Non-pigmented ciliary epithelial cell (primary cell): ENCODE data around the gene MSX2.

Source experiments
- DNase-seq: peaks from one replicate; pipeline ENCODE4 v3.0.0-alpha.2; 2010; ENCODE audit warnings: low read depth

MSX2 gene

GRCh38 chr5:174718880-174719610 lies 5.3 kb upstream of the MSX2 start:
- DNase-seq: no peak

- DNase-seq: no peak
Observed at GRCh38 chr5:174719793-174720611, 4.4 kb upstream of the MSX2 start.

GRCh38 chr5:174720612-174721529 lies 3.5 kb upstream of the MSX2 start:
- no peak for DNase-seq

GRCh38 chr5:174721530-174722432 lies 2.6 kb upstream of the MSX2 start:
- no peak for DNase-seq

- no peak for DNase-seq
Observed at GRCh38 chr5:174722500-174722899, 1.9 kb upstream of the MSX2 start.

GRCh38 chr5:174723315-174723978 lies 935 bp upstream of the MSX2 start:
- no peak for DNase-seq

GRCh38 chr5:174723979-174724483 lies 351 bp upstream of the MSX2 start:
- DNase-seq: no peak

- DNase-seq: no peak
Observed at GRCh38 chr5:174725261-174725990, 1.0 kb downstream of the MSX2 start.

GRCh38 chr5:174725991-174726601 lies 1.7 kb downstream of the MSX2 start:
- DNase-seq: no peak

GRCh38 chr5:174726916-174727793 lies 2.8 kb downstream of the MSX2 start:
- DNase-seq: no peak

GRCh38 chr5:174727794-174728680 lies 3.7 kb downstream of the MSX2 start:
- DNase-seq: no peak

- no peak for DNase-seq
Observed at GRCh38 chr5:174729075-174729680, 4.8 kb downstream of the MSX2 start.

GRCh38 chr5:174731214-174732035 lies 7.0 kb downstream of the MSX2 start:
- DNase-seq: no peak

GRCh38 chr5:174732036-174733020 lies 7.9 kb downstream of the MSX2 start:
- DNase-seq: no peak
